Colon (tissue), 2 donors: Measurements from ENCODE around the gene SLC25A22.

Experiments
- FAIRE-seq: peaks from 2 replicates; lab custom pipeline; 2012; peaks lifted over from hg19 to GRCh38; lab: Jason Lieb, UNC
- donor health status: control.
- donor health status: control.

The SLC25A22 gene

GRCh38 chr11:771617-772204 lies 26.4 kb downstream of the SLC25A22 start:
- no peak for FAIRE-seq

- no peak for FAIRE-seq
Observed at GRCh38 chr11:770642-771616, 27.2 kb downstream of the SLC25A22 start.

GRCh38 chr11:769887-770641 lies 28.0 kb downstream of the SLC25A22 start:
- FAIRE-seq, result no peak

- FAIRE-seq, result no peak
Observed at GRCh38 chr11:767238-767637, 30.8 kb downstream of the SLC25A22 start.

- no peak for FAIRE-seq
Observed at GRCh38 chr11:766936-767210, 31.2 kb downstream of the SLC25A22 start.

GRCh38 chr11:766106-766935 lies 31.8 kb downstream of the SLC25A22 start:
- no peak for FAIRE-seq

GRCh38 chr11:765802-766091 lies 32.3 kb downstream of the SLC25A22 start:
- no peak for FAIRE-seq

GRCh38 chr11:765025-765801 lies 32.9 kb downstream of the SLC25A22 start:
- FAIRE-seq, result no peak

- no peak for FAIRE-seq
Observed at GRCh38 chr11:764322-765024, 33.6 kb downstream of the SLC25A22 start.

- FAIRE-seq, result no peak
Observed at GRCh38 chr11:763549-764321, 34.3 kb downstream of the SLC25A22 start.

- no peak for FAIRE-seq
Observed at GRCh38 chr11:763073-763463, 35.0 kb downstream of the SLC25A22 start.

- no peak for FAIRE-seq
Observed at GRCh38 chr11:762421-763072, 35.5 kb downstream of the SLC25A22 start.

- no peak for FAIRE-seq
Observed at GRCh38 chr11:761526-762108, 36.5 kb downstream of the SLC25A22 start.

- no peak for FAIRE-seq
Observed at GRCh38 chr11:760236-760635, 37.8 kb downstream of the SLC25A22 start.

GRCh38 chr11:749731-750130 lies 48.4 kb downstream of the SLC25A22 start:
- no peak for FAIRE-seq

GRCh38 chr11:748007-748359 lies 50.1 kb downstream of the SLC25A22 start:
- no peak for FAIRE-seq

GRCh38 chr11:747158-748006 lies 50.7 kb downstream of the SLC25A22 start, which contains the start of gene TALDO1:
TALDO1 (plus strand) TSS chr11:747464; CDS start chr11:747482, 18 bp downstream.
- no peak for FAIRE-seq
